HG02588 (cell line): ENCODE data around the gene XRCC4.
"Not testable (repeated sequence)": the region's sequence is repeated elsewhere in the genome, so short reads cannot be mapped to it uniquely, and the experiment has no call there.

Experiments used
- ATAC-seq: cut with Tn5 transposase; IDR thresholded peaks from one replicate; pipeline ENCODE4 v1.9.1; 2021; ENCODE audit warnings: mild to moderate bottlenecking, moderate library complexity; ENCODE audit not compliant: unreplicated experiment

XRCC4 gene

DNA sequence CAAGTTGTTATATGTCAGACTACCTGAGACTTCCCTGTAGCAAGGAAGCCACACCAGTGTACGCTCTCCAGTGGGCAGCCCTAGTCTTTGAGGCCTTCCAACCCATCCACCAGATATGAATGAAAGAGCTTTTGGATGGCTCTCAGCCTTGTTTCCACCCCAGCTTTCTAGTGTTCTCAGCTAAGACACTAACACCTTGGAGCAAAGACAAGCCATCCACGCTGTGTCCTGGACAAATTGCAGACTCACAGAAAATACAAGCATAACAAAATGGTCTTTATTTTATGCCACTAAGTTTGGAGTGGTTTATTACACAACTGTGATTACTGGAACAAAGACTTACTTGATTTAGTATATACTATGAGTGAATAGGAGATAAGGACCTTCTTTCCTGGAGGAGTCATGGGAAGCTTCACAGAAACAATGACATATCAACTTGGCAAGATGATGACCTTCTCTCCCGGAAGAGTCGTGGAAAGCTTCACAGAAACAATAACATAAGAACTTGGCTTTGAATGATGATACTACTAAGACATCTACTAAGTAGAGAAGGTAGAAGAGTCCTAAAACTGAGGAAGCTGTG lies 260.2 kb downstream of the XRCC4 start:
- no peak for ATAC-seq

DNA sequence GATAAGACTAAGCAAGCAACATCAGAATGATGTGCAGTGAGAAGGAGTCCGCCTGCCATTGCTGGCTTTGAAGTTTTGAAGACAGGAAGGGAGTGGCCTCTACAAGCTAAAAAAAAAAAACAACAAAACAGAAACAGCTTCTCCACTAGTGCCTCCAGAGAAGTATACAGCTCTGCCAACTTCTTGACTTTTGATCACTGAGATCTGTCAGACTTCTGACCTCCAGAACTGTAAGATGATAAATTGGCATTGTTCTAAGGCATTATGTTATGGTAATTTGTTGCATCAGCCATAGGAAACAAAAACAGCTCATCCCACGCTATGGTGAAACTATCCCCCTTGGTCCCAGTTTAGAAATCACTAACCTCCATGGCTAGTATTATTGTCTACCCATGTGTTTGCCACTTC lies 263.2 kb downstream of the XRCC4 start:
- ATAC-seq: peak; percentile 55

DNA sequence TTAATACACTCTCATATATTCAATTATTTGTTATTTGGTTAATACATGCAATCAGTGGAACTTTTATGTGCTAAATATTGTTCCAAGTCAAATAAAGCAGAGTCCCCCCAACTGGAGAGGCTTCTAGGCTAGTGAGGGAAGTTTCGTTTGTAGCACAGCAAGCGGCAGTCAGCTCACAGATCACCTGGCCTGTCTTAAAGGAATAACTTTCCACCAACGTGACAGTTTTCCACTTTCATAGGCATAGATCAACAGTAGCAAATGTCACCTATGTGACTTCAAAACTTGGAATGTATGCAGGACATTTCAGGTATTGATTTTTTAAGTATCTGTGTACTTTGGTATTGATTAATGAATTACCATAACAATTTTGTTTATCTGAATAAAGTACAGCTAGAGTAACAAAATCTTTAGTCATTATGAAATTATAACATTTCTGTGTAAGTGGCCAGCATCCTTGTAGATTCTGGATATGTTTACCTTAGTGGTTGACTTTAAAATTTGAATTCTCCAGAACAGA lies 264.5 kb downstream of the XRCC4 start:
- ATAC-seq: no peak

DNA sequence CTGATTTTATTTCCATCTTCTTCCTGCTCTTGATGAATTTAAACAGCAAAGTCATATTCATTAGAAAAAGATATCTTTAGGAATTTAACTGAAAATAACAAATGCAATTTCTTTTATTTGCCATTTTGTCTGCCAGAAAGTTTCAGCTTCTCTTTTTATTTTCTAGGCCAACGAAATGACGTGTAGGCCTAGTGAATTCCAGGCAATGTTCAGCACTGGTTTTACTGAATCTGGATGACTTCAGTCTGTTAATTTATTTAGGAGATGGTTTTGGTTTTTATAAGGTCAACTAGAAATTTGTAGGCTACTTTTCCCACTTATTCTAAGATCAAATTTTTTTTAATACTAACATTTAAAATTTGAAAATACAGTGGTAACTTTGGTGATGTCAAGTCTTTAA lies 265.1 kb downstream of the XRCC4 start:
- no peak for ATAC-seq

DNA sequence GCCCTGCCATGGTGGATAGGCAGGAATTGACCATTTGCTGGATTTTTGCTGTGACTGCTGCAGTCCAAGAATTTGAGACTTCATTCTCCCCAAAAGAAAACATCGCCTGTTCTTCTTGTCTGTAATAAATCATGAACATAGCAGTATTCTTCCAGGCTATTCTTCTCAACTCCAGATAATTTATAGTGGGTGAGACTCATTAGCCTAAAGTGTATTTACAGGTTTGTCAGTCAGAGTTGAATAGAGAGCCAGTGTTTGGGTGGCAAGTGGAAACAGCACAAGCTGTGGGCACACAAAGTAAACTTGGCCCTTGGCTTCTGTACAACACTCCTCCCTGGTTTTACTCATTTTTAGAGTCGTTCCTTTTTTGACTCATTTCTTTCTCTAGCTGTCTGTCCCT lies 266.0 kb downstream of the XRCC4 start:
- ATAC-seq: no peak

DNA sequence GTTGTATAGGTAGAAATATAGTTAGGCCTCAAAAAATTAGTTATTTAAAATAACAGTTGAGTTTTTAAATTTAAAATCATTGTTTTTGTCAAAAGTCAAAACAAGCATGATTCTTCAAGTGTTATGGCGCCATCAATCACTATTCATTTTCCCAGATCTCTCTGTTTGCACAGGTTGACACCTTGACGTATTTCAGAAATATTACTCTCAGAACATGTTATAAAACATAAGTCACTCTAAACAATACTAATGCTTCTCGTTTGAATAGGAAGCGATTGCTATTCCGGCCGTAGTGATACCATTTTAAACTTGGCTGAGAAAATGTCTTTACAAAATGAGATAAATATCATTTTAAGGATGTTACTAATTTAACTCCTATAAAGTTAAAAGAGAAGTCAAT lies 268.1 kb downstream of the XRCC4 start:
- ATAC-seq: no peak

DNA sequence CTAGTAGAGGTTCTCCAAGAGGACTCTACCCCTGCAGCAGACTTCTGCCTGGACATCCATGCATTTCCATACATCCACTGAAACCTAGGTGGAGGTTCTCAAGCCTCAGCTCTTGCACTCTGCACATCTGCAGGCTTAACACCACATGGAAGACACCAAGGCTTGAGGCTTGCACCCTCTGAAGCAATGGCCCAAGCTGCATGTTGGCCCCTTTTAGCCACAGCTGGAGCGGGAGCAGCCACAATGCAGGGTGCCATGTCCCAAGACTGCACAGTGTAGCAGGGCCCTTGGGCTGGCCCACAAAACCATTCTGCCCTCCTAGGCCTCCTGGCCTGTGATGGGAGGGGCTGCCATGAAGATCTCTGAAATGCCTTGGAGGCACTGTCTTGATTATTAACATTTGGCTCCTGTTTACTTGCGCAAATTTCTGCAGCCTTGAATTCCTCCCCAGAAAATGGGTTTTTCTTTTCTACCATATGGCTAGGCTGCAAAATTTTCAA lies 271.0 kb downstream of the XRCC4 start:
- no peak for ATAC-seq

DNA sequence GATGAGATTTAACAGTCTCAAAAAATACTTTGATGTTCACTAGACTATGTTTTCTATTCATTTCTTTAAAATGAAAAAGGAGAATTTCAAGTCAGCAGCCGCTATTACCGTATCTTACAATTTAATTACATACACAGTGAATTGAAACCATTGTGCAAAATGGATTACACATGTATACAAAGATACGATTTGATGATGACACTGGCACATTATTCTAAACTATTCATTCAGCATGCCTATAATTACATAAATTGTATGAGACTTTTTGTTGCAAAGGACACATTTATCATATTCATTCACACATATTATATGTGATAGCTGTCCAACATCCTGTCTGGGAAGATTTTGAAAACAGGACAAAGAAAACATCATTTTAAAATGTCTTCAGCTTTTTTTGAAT lies 275.9 kb downstream of the XRCC4 start:
- no peak for ATAC-seq

DNA sequence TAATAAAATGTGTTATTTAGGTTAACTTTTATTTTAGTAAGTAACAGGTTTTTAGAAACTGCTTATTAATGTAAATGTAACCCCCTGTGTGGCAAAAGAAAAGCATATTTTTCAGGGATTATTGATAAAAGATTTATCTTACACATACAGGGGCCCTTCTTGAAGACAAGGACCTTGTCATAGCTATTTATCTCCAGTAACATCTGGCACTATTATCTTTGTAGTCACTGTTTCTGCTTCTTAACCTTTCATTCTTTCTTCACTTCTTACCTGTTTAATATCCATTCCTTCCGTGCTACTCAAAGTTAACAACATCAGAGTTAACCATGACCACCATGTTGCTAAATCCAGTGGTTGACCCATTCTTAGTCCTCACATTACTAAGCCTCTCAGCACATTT lies 276.4 kb downstream of the XRCC4 start:
- ATAC-seq: no peak

DNA sequence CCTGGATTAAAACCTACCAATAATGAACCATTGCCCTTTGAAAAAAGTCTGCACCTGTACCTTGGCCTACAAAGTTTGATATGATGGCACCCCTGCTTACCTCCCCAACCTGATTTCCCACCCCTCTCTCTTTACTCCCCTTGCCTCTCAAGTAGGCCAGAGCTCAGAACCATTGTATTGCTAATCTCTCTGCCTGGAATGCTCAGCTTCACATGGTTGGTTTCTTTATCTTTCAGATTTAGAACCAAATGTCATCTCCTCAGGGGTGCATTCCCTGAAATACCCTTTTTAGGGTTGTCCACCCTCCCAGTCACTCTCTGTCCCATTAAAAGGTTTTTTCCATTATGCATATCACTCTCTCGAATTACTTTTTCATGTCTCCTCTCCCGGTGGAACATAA lies 277.6 kb downstream of the XRCC4 start:
- ATAC-seq: no peak

DNA sequence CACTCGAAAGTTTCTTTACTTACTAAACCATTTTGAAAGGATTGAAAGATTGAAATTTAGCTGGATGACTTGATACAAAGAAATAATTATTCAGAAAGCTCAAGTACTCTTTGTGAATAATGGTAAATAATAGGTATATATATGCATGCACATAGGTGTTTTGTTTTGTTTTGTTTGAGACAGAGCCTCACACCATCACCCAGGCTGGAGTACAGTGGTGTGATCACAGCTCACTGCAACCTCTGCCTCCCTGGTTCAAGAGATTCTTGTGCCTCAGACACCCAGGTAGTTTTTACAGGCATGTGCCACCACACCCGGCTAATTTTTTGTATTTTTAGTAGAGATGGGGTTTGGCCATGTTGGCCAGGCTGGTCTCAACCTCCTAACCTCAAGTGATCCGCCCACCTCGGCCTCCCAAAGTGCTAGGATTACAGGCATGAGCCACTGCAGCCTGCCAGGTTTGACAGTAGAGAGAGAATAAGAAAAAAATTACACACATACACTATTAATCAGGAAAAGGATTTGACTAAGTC lies 278.2 kb downstream of the XRCC4 start:
- ATAC-seq: not testable (repeated sequence)

DNA sequence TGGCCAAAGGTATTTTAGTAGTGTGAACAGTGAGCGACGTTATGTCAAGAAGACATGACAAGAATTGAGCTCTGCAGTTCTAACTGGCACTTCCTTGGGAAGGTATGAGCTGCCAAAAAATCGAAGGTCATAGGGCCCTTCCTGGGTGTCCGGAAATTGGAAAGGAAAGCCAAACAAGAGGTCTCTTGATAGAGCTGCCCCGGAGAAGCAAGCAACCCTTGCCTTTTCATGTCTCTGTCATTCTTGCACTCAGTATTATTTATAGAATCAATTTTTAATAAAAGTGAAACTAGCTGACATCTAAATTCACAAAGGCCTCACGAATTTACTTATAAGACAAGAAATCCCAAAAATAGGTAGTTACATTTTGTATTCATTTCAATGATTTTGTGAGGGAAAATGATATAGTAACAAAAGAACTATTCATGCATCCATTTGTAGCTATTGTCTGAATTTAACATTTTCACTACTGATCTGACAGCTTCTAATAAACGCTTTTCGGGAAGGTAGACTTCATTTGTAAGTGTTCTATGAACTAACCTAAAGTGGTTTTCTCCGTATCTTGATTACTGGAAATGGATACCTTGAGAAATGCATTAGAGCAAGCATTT lies 280.4 kb downstream of the XRCC4 start:
- no peak for ATAC-seq

DNA sequence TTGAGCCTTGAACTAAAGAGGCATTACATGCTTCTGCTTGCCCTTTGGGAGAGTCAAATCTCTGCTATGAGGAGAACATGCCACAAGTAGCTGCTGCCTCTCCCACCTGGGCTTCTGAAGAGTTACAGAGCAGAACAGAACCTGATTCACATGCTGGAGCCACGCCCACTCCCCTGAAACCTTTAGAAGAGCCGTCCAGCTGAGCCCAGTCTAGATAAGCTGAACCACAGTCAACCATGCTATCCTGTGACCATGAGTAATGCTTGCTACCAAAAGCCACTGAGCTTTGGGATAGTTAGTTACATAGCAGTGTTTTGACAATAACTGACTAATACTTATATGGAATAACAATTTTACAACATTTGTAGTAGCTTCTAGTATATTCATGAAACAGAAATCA lies 283.2 kb downstream of the XRCC4 start:
- ATAC-seq: no peak

DNA sequence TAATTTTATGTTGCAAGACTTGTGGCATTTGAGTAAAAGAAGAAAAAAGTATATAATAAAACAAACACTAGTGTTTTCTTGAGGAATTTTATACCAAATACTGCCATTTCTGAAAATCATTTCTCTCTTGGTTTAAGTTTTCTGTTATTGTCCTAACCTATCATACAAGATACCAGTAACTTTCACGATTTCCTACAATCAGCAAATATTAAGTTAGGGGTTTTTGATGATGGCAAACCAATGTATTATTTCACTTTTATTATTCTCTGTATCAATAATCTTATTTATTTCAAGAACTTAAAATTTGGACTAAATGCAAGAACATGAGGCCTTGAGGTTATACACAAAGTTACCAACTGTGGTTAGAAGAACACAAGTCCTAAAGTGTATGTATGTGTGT lies 285.2 kb downstream of the XRCC4 start:
- no peak for ATAC-seq

DNA sequence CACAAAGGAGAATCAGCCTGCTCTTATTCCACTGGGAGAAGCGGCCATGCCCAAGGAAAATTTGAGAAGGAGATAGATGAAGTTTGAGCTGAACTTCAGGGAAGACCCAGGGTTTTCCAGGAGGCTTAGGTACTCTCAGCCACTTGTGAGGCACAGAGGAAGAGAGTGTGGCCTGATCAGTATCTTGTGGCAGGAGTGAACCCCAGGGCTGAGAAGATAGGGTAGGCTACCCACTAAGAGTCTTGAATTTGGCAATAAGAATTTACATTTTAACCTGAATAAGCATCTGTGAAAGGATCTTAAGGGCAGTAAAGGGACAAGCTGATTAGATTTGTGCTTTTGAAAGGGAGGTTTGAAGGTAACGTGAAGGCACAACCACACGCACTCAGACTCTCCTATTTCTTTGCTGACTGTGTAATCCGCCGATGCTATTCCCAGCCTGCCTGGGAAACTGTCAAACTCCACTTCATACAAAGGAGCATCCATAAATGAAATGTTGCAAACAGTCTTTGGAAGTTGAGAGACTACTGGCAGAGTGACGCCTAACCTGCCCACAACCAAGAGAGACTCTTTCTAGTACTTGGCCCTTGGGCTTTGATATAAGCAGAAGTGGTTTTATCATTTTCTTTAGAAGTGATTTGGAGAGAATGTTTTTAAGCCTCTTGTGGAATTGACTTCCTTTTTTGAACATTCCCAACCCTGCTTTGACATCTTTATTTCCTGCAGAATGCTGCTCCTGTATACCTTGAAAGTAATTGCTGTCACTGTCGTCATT lies 286.0 kb downstream of the XRCC4 start:
- ATAC-seq: no peak

DNA sequence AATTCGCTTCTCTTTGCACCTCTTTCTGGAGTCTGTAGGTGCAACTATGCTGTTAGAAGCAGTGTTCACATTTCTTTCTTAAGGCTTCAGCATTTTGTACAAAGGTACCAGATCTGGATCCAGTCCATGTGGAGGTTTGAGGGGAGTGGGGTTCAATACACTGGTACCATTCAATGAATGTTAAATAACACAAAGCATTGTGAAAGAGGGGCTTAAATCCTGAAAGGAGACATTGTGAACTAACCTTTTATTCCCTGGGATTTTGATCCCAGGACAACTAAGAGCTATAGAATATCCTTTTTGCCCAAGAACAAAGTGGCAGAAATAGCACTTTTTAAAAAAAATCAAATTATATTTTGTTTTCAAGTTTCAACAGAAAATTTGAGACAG lies 286.5 kb downstream of the XRCC4 start:
- ATAC-seq: no peak

DNA sequence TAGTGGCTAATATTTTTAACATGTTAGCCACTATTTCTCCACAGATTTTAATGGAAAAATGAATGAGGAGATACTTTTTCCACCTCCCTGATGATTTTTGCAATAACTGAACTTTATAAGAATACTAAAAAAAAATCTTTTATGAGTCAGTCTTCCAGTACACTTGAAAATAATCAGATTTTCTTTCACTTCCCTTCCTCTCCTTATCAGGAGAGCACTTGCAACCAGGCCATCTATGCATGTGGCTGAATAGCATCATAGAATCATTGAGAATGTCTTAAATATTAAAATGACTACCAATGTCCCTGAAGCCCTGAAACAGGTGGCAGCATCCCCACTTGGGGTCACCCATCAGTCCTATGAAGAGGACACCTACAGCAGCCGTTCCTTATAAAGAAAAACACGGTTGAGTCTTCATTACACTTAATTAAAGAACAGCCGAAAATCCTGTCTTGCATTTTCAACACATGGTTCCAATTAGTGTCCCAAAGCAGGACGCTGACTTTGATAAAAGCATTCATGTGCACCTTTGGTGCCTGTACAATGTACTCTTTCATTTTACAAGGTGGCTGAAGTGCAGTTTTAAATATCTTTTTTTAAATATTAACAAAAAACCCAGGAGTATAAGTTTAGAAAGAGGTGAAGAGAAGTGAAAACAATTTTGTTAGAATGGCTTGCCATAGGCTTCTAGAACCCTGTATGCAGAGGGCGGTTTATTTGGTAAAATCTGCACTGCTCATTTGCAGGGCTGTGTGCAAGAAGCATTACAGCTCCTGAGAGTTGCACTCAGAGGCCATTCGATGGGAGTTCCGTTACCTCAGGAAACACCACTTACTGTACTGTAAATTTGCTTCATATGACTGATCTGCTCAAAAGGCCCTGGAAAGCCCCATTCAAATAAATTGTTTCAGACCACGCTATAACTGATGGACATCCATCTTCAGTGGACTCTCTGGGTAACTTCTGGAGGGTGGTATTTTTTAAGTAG lies 287.3 kb downstream of the XRCC4 start:
- ATAC-seq: peak; percentile 51

DNA sequence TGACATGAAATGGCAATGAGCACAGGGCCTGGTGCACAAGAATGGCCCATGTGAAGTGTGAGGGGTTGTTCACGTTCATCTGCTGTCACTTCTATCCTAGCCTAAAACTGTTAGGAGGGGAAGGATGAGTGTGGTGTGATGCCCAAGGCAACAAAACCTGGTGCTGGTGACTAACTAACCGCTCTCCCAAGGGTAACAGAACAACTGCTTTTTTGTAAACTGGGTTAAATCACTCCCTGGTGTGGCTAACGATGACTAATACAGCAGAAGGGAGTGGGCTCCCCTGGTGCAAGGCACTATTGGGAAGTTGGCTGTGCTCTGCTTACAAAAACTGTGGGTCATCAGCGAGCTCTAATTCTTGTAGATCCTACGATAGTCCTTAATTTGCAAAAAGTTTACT lies 291.0 kb downstream of the XRCC4 start:
- ATAC-seq: peak; percentile 43

DNA sequence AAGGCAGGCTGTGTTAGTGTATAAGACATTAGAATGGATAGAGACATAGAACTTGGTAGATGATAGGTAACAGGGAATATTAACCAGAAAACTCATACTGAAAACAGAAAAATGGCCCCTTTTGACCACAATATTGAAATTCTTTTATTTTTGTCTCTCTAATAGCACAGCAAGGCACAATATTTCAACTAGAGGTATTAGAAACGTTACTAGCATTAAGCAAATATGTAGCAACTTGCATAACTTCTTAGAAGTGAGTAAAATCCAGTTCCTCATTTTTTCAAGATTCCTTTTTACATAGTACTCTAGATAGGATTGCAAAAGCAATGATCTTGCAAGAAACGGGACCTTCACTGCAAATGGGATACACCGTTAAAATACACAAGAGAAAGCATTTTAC lies 291.5 kb downstream of the XRCC4 start:
- peak; percentile 59 for ATAC-seq

DNA sequence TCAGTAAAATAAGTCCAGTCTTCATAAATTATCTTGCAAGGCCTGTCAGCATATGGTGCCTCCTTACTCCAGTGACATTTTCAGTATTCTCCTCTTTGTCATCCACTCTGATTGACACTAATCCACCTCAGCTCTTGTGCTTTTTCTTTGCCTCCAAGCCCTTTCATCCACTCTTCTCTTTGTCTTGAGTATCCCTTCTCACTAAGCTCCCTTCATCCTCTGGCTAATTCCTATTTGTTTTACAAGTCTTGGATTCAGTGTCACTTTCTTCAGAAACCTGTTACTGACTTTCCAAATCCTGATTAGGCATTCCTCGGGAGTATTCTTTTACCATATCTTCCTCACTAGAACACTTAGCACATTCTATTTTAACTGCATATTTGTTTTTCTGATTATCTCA lies 293.6 kb downstream of the XRCC4 start:
- no peak for ATAC-seq

DNA sequence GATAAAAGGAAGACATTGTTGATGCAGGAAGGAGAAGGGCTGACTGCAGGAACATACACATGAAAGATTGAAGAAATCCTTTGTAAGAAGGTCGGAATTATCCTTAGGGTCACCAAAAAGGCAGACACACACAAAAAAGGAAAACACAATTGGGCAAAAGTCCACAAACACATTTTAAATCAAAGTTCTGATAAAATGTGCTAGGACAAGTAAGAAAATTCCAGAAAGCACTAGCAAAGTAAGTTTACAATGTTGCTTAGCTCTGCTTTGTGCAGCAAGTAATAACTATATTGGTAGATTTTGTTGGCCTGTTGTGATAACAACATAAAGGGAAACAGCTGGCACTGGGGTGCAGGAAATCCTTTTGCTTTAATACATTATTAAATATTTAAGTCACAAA lies 294.4 kb downstream of the XRCC4 start:
- no peak for ATAC-seq
